AG09319 (cell line): ENCODE measurements around the gene AGAP1.
"Not testable (repeated sequence)": the region's sequence is repeated elsewhere in the genome, so short reads cannot be mapped to it uniquely, and the experiment has no call there.

ENCODE experiments used
- DNase-seq: peaks from one replicate; pipeline ENCODE4 v3.0.0-alpha.2; 2010; ENCODE audit warnings: low read depth; ENCODE audit errors: extremely low read depth
- CTCF ChIP-seq: IDR thresholded peaks from 2 replicates; pipeline ENCODE4 v1.5.1; 2011; ENCODE audit warnings: low read depth, mild to moderate bottlenecking, inconsistent platforms, low read length, moderate library complexity

AGAP1 gene

DNA sequence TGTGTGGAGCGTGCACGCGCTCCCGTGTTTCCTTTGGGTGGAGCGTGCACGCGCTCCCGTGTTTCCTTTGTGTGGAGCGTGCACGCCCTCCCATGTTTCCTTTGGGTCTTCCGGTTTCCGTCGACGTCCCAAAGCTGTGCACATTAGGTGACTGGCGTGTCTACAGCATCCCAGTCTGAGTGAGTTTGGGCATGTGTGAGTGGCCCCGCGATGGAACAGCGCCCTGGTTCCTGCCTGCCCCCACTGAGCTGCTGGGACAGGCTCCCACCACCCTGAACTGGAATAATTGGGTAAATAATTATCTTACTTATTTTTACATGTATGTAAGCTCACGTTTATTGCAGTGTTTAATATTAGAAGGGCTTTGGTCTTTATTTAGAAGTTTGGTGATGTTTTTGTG lies 104.2 kb downstream of the AGAP1 start:
- TF ChIP-seq CTCF: no peak
- DNase-seq: no peak

- no peak for DNase-seq
- no peak for TF ChIP-seq CTCF
Observed at GRCh38 chr2:235598532-235599531, 105.0 kb downstream of the AGAP1 start.

DNA sequence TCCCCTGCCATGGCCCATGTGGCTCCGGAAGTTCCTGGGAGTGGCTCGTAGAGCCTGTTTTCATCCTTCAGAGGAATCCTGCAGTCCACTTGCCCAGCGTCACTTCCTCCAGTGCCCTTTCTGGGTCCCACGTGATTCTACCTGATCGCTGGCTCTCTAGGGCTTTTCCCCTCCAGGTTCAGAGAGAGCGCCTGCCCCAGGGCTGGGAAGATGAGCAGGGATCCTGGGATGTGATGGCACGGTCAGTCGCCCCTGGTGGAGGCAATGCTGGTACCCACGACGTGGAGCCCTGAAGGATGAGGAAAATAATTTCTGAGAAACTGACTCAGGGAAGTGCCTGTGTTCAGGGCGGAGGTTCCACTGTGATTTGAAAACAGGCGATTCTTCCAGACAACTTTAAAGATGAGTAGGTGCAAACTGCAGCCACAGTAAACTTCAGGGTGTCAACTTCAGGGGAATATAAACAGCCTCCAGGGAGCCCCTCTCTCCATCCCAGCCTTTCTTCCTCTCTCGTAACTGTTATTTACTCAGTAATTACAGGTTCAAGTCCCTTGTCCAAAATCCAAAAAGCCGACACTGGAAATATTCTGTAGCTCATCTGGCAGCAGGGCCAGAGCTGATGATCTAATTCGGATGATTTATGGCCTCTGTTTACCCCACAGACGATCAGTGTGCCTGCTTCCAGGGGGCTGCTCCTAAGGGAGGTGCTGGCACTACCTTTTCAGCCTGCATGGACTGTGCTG lies 105.9 kb downstream of the AGAP1 start:
- no peak for DNase-seq
- no peak for TF ChIP-seq CTCF

GRCh38 chr2:235600406-235600805 lies 106.6 kb downstream of the AGAP1 start:
- DNase-seq: no peak
- TF ChIP-seq CTCF: no peak

- no peak for DNase-seq
- no peak for TF ChIP-seq CTCF
Observed at GRCh38 chr2:235600926-235601325, 107.1 kb downstream of the AGAP1 start.

DNA sequence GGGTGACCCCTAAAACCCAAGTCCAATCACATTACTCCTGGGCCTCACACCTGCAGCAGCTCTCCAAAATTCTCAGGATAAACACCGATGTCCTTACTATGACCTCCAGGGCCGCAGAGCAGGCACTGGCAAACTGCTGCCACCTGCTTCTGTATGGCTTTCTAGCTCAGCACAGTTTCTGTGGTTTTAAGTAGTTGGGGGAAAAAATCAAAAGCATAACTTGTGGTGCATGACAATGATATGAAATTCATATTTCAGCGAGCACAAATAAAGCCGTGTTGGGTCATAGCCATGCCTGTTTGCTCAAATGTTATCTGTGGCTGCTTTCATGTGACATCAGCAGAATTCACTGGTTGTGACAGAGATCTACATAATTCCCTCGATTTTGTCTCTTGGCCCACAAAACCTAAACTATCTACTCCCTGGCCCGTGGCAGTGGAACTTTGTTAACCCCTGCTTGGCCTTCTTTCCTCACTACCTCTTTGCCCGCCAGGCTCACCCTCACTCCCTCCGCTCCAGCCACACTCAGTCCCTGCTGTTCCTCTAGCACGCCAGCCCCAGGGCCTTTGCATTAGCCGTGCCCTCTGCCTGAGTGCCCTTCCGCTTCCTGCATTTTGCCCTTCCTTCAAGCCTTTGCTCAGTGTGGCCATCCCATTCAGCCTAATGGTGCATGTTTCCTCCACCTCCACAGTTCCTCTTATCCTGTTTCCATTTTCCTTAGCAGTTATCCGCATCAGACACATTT lies 108.3 kb downstream of the AGAP1 start:
- no peak for TF ChIP-seq CTCF
- DNase-seq: no peak

GRCh38 chr2:235602971-235603370 lies 109.1 kb downstream of the AGAP1 start:
- DNase-seq: not testable (repeated sequence)
